ENCODE data around the gene BANF2. TPM values are rescaled to one million over a fixed set of nuclear protein-coding genes. Genes with fewer than 3 reads are reported as not detected.

The BANF2 gene
- total and polyA plus RNA-seq, 2 of the 8 experiments (the other 6 are each of a cell fraction or from before 2014, with no cell fraction given), result not detected

GRCh38 chr20:17758010-17758409 lies 58.2 kb downstream of the BANF2 start:
- Histone ChIP-seq H2AFZ (ENCODE audit: low read length) (no peak overlapping the region), H3K14ac (ENCODE audit: insufficient read length) (no peak overlapping the region), H3K18ac (ENCODE audit: extremely low read depth, low read length) (no peak overlapping the region), H2BK5ac (ENCODE audit: low read depth, low read length) (no peak overlapping the region), H3K56ac (replicated peaks; ENCODE audit: insufficient read length, low read depth, low read length) (no peak overlapping the region), H3K4ac (replicated peaks; ENCODE audit: insufficient read length, low read depth, low read length) (no peak overlapping the region), H4K5ac (ENCODE audit: insufficient read length, low read depth, low read length) (no peak overlapping the region), H2BK12ac (ENCODE audit: low read depth, low read length) (no peak overlapping the region), H3K23me2 (ENCODE audit: low read depth, low read length) (no peaks in the 10 kb centered on the region), H3K9ac (replicated peaks in 1 of 4; ENCODE audit: extremely low read depth in 1 of 4, low read depth in 3 of 4, low read length in 3 of 4) (no peak overlapping the region), H3K4me3 (ENCODE audit: extremely low read depth in 1 of 4, insufficient read depth in 2 of 4, low read depth in 3 of 4, low read length in 4 of 4) (no peak overlapping the region), H3K36me3 (ENCODE audit: control insufficient read depth in 2 of 4, insufficient read depth in 4 of 4, low read length in 3 of 4) (no peaks in the 10 kb centered on the region), H3K4me2 (ENCODE audit: insufficient read depth in 1 of 2, low read depth in 2 of 2, low read length in 2 of 2) (no peak overlapping the region), H3K23ac (ENCODE audit: insufficient read length) (no peak overlapping the region), H3K9me3 (ENCODE audit: insufficient read depth in 2 of 2, low read depth in 1 of 2, low read length in 1 of 2) (no peaks in the 10 kb centered on the region; a peak in 2 of 4 replicates), H3K27me3 (replicated peaks in 1 of 4; ENCODE audit: control insufficient read depth in 3 of 4, extremely low read depth in 1 of 4, insufficient read depth in 3 of 4, low read length in 3 of 4) (peaks cover 0 to 2% (median 0%) of the 10 kb centered on the region in 4 experiments; a peak in 2 of 7 replicates), H3K79me1 (ENCODE audit: low read depth, low read length) (no peaks in the 10 kb centered on the region), H2BK15ac (ENCODE audit: low read length) (no peak overlapping the region), H3K4me1 (replicated peaks in 1 of 4; ENCODE audit: control insufficient read depth in 3 of 4, insufficient read depth in 4 of 4, low read length in 3 of 4) (peaks cover 3 to 9% (median 7%) of the 10 kb centered on the region in 4 experiments; a peak in 6 of 7 replicates), H4K91ac (replicated peaks; ENCODE audit: insufficient read length, low read length) (no peak overlapping the region), H2BK120ac (replicated peaks; ENCODE audit: low read depth, low read length) (no peak overlapping the region), H4K8ac (ENCODE audit: extremely low read depth, insufficient read depth, low read length) (no peak overlapping the region), H4K20me1 (replicated peaks in 1 of 2; ENCODE audit: control insufficient read depth in 1 of 2, insufficient read depth in 2 of 2, low read length in 2 of 2) (no peaks in the 10 kb centered on the region), H2AK5ac (ENCODE audit: low read depth, low read length) (no peak overlapping the region), H2BK20ac (ENCODE audit: low read length) (no peak overlapping the region), H3K79me2 (ENCODE audit: control insufficient read depth in 1 of 2, insufficient read depth in 2 of 2, low read length in 2 of 2) (no peaks in the 10 kb centered on the region), H3K27ac (ENCODE audit: low read depth, low read length) (no peak overlapping the region)
- ChIA-PET POLR2A (ENCODE audit: partially characterized antibody) (no interaction called here), CTCF (ENCODE audit: partially characterized antibody) (no interaction called here)
- no peak for FAIRE-seq
- DNase-seq (ENCODE audit: low read depth in 1 of 2, low spot score in 2 of 2), result no peak
- 82% methylated on average over 3 of the region's 3 CpGs; no CpG with 5 or more reads in 1 of the 2 experiments for WGBS, 2 experiments (ENCODE audit: extremely low coverage in 1 of 2, insufficient coverage in 1 of 2, insufficient read length in 1 of 2, insufficient replicate concordance in 2 of 2, low coverage in 1 of 2, low lambda C conversion rate in 2 of 2, missing lambda C conversion rate in 1 of 2)
- TF ChIP-seq BCL11A (IDR thresholded peaks at IDR 0.05; ENCODE audit: low read depth in 2 of 2, low read length in 2 of 2) (no peak), RBBP5 (IDR thresholded peaks at IDR 0.05; ENCODE audit: borderline replicate concordance, low read depth, low read length) (no peak), TAF1 (IDR thresholded peaks at IDR 0.05; ENCODE audit: low read depth, low read length) (no peak), SP4 (IDR thresholded peaks at IDR 0.05; ENCODE audit: low read length) (no peak)
